Measurements from ENCODE around the gene CSMD2.
A peak's percentile ranks its signal among the peaks of the same experiment; 100 is the strongest.

The CSMD2 gene

GRCh38 chr1:33472269-33472980 lies 692.6 kb downstream of the CSMD2 start, which contains the start of gene ZSCAN20:
TSS of gene ZSCAN20 (plus strand) at chr1:33472645. CDS start at chr1:33479289, 6,644 bp downstream.
- H3K27ac ChIP-seq, result peak within 1 kb of the TSS; percentile 60

DNA sequence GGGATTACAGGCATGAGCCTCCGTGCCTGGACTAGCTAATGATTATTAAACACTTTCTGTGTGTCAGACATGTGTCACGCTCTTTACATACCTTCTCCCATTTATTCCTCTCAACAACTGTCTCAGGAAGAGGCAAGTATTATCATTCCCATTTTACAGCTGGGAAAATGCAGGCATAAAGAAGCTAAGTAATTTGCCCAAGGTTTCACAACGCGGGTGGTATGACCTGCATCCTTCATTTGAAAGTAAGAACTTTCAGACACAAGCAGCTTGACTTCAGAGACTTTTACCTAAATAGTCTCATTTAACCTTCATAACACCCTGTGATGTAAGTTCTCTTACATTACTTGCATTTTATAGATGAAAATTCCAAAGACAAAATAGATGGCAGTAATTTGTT lies 693.6 kb downstream of the CSMD2 start:
- H3K27ac ChIP-seq, result peak overlapping the region; percentile 60
- TF ChIP-seq, protein P1, sequence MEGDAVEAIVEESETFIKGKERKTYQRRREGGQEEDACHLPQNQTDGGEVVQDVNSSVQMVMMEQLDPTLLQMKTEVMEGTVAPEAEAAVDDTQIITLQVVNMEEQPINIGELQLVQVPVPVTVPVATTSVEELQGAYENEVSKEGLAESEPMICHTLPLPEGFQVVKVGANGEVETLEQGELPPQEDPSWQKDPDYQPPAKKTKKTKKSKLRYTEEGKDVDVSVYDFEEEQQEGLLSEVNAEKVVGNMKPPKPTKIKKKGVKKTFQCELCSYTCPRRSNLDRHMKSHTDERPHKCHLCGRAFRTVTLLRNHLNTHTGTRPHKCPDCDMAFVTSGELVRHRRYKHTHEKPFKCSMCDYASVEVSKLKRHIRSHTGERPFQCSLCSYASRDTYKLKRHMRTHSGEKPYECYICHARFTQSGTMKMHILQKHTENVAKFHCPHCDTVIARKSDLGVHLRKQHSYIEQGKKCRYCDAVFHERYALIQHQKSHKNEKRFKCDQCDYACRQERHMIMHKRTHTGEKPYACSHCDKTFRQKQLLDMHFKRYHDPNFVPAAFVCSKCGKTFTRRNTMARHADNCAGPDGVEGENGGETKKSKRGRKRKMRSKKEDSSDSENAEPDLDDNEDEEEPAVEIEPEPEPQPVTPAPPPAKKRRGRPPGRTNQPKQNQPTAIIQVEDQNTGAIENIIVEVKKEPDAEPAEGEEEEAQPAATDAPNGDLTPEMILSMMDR (conservative IDR thresholded peaks at IDR 0.05), result no peak

More at GRCh38 chr1:33472269-33472980, 692.6 kb downstream of the CSMD2 start, which contains the start of gene ZSCAN20:
- TF ChIP-seq, protein P1 (conservative IDR thresholded peaks at IDR 0.05), result no peak

DNA sequence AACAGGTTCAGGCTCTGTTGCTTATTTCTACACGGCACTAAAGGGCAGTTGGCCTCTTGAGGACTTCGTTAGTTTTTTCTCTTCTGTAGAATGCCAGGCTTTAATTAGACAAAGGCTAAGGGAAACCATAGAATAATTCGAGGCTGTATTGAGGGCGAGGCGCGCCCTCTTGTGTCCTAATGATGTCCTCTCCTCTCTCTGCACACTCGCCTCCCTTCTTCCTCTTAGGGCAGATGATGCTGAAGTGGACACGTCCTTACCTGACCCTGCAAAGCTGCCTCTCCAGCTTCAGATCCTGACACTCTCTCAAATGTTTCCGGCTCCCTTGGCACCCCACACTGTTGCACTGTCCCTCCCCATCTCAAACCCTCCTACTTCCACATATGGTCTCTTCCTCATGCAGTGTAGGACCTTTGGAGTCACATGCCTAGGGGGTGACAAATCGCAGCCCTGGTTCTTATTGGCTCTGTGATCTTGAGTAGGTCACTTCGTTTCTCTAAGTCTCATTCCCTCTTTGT lies 694.5 kb downstream of the CSMD2 start:
- TF ChIP-seq, protein P1 (conservative IDR thresholded peaks at IDR 0.05), result peak; percentile 89
- H3K27ac ChIP-seq, result peak overlapping the region; percentile 60

- TF ChIP-seq, protein P1 (conservative IDR thresholded peaks at IDR 0.05), result no peak
- H3K27ac ChIP-seq, result peak overlapping the region; percentile 60
Observed at GRCh38 chr1:33469691-33470090, 695.3 kb downstream of the CSMD2 start.

GRCh38 chr1:33468967-33469366 lies 696.1 kb downstream of the CSMD2 start:
- no peak overlapping the region for H3K27ac ChIP-seq
- TF ChIP-seq, protein P1 (conservative IDR thresholded peaks at IDR 0.05), result no peak

- H3K27ac ChIP-seq, result no peak overlapping the region
- TF ChIP-seq, protein P1 (conservative IDR thresholded peaks at IDR 0.05), result no peak
Observed at GRCh38 chr1:33468531-33468930, 696.5 kb downstream of the CSMD2 start.

DNA sequence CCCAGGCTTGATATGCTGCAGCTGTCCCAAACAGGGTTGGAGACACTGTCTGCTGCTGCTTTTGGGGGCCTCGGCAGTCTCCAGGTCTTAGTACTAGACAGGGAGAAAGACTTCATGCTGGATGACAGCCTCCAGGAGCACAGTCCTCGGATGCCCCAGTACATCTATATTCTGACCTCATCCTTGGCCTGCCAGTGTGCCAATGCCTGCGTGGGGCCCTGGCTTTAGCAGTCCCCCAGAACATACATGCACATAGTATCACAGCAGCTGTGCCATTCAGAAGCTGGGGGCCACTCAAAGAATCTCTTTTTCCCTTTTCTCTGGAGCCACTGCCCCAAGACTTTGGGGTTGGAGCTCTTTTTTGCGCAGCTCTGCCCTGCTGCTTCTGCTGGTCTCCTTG lies 697.0 kb downstream of the CSMD2 start:
- TF ChIP-seq, protein P1 (conservative IDR thresholded peaks at IDR 0.05), result no peak
- no peak overlapping the region for H3K27ac ChIP-seq

All from VCaP (cell line).